Activated T-cell treated with anti-CD3 and anti-CD28 coated beads, Interleukin-2, amount 50 U/mL, for 4 hours (primary cell): ENCODE results near the gene CCDC178. TPM values are rescaled to one million over a fixed set of nuclear protein-coding genes. Genes with fewer than 3 reads are reported as not detected.

Source experiments
- ATAC-seq, 2 donors: fragments of 200-7000 bp; cut with Tn5 transposase; one replicate each; pipeline ENCODE4 v1.10.0; 2021
- DNase-seq: peaks from one replicate; pipeline ENCODE4 v3.0.0-alpha.2; 2020
- H3K27me3 Mint-ChIP-seq: one replicate; pipeline ENCODE4 v1.8.0; 2021; ENCODE audit warnings: low read depth, mixed read lengths
- H3K36me3 Mint-ChIP-seq: one replicate; pipeline ENCODE4 v1.8.0; 2022; ENCODE audit warnings: mixed read lengths; ENCODE audit not compliant: insufficient read depth
- H3K4me1 Mint-ChIP-seq: one replicate; pipeline ENCODE4 v1.8.0; 2021; ENCODE audit warnings: low read depth, mixed read lengths
- H3K4me3 Mint-ChIP-seq: one replicate; pipeline ENCODE4 v1.8.0; 2021; ENCODE audit warnings: mild to moderate bottlenecking, moderate library complexity, mixed read lengths
- H3K9me3 Mint-ChIP-seq: one replicate; pipeline ENCODE4 v1.8.0; 2021; ENCODE audit warnings: mixed read lengths
- total RNA-seq, 3 donors: library from RNA; stranded (reverse); gene quantifications; one replicate each; pipeline ENCODE4 v1.2.1, GENCODE V29; 2021

Gene CCDC178
- total RNA-seq, 3 donors from 2014 or later = not detected

DNA sequence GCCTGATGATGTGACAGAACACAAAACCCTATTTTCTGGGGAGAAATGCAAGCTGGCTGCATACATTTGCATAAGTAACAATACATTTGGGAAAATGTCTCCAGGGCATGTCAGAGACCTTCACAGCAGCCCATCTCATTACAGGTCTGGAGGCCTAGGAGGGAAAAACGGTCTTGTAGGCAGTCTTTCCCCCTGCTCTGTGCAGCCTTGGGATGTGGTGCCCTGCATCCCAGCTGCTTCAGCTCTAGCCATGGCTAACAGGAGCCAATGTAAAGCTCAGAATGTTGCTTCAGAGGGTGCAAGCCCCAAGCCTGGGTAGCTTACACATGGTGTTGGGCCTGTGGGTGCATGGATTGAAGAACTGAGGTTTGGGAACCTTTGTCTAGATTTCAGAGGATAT, 133.0 kb downstream of the CCDC178 start:
- Mint-ChIP-seq H3K36me3 (no peaks in the 10 kb centered on the region), H3K4me3 (no peak overlapping the region), H3K4me1 (no peaks in the 10 kb centered on the region), H3K9me3 (peaks cover 5% of the 10 kb centered on the region), H3K27me3 (no peaks in the 10 kb centered on the region)
- no peak for DNase-seq
- ATAC-seq = no peak

DNA sequence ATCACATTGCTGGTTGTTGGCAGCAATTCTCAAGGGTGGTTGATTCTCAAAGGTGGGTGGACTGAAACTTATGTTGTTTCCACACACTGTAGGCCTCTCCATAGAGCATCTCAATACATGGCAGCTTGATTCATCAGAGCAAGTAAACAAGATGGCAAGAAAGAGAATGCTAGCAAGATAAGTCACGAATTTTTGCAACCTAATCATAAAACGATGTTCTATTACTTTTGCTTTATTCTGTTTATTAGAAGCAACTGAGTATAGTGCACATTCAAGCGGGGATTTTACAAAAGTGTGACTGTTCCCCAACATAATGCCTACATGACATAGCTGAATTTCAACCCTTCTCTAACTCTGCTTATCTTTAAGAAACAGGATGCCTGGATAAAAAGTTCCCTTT, 136.2 kb downstream of the CCDC178 start:
- Mint-ChIP-seq H3K4me1 (no peaks in the 10 kb centered on the region), H3K27me3 (no peaks in the 10 kb centered on the region), H3K4me3 (no peak overlapping the region), H3K9me3 (peaks cover 22% of the 10 kb centered on the region), H3K36me3 (no peaks in the 10 kb centered on the region)
- DNase-seq = no peak
- no peak for ATAC-seq

DNA sequence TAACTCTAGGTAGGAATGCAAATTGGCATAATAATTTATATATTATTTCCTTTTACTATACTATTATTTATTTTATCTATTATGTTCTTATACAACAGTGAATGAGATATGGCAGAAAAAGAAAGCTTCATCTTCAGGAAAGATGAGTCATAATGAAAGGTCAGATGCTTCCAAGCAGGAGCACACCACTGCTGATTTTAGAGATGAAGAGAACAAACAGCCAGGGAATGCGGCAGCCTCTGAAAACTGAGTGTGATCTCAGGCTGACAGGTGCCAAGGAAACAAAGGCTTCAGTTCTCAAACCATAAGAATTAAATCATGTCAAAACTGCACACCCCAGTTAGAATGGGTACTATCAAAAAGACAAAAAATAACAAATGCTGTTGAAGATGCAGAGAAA, 149.0 kb downstream of the CCDC178 start:
- Mint-ChIP-seq H3K4me1 (no peaks in the 10 kb centered on the region), H3K9me3 (peaks cover 8% of the 10 kb centered on the region), H3K4me3 (no peak overlapping the region), H3K36me3 (no peaks in the 10 kb centered on the region), H3K27me3 (no peaks in the 10 kb centered on the region)
- ATAC-seq = no peak
- DNase-seq = no peak

DNA sequence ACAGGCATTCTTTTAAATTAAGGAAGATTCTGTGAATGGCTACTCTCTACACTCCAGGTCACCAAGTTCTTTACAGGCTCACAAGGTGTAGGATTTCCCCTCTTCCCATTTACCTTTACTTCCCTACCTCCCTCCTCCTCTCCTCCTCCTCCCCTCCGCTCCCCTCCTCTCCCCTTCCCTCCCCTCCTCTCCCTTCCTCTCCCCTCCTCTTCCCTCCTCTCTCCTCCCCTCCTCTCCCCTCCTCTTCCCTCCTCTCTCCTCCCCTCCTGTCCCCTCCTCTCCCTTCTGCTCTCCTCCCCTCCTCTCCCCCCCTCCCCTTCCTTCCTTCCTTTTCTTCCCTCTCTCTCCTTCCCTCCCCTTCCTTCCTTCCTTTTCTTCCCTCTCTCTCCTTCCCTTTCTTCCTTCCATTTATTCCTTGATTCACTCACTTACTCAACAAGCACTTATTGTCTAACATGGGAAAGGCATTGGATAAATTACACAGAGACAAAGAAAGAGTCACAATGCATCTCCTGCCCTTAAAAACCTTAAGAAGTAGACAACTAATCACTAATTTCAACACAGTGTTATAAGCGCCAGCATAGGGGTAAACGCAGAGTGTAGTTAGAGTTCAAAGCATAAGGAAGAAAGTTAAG, 152.3 kb downstream of the CCDC178 start:
- DNase-seq (no peak), ATAC-seq (no peak)
- H3K4me3 Mint-ChIP-seq = no peak overlapping the region
- H3K36me3 Mint-ChIP-seq = no peaks in the 10 kb centered on the region
- H3K9me3 Mint-ChIP-seq = peaks cover 8% of the 10 kb centered on the region
- H3K27me3 Mint-ChIP-seq = no peaks in the 10 kb centered on the region
- H3K4me1 Mint-ChIP-seq = no peaks in the 10 kb centered on the region

DNA sequence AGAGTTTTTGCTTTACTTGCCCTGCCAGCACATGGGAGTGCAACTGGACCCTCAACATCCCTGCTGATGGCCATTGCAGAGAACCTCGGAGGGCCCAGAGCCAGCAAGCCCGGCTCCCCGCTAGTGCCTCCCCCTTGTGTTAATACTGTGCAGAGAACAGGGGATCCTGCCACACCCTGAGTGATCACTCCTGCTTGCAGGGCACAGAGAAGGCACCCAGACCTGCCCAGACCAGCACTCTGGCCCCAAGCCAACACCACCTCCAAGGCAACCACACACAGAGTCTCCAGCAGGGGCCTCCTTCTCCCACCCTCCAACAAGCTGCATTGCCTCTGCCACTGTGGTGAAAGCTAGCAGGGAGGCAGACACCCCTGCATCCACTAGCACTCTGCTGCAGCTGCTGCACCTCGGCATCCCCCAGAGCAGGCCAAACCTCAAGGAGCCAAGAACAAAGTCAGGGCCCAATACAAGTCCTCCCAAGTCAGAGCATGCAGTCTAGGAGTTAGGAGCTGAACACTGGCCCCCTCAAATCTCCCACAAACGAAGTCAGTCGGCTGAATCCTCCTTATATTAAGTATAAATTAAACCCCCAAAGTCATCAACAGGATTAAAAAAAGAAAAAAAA, 157.7 kb downstream of the CCDC178 start:
- ATAC-seq (no peak), DNase-seq (no peak)
- Mint-ChIP-seq H3K9me3 (no peaks in the 10 kb centered on the region), H3K4me1 (no peaks in the 10 kb centered on the region), H3K27me3 (no peaks in the 10 kb centered on the region), H3K4me3 (no peak overlapping the region), H3K36me3 (no peaks in the 10 kb centered on the region)

DNA sequence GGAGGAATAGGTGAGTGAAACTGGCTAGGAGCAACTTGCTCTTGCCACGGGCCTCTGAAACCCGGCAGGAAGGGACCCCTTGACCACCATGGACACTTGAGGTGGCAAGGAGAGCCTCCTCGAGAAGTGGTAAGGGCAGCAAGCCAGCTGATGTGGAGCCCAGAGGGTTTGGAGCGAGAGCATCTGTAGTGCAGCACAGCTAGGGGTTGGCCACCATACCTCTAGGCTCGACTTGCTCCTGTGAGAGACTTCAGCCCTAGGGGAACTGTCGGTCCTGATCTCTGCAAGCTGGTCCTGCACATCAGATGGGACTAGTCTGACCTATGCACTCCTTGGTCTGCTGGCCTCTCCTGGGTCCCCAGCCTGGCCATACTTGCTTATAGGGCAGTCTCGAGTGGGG, 158.4 kb downstream of the CCDC178 start:
- no peaks in the 10 kb centered on the region for H3K4me1 Mint-ChIP-seq
- ATAC-seq (no peak), DNase-seq (no peak)
- H3K27me3 Mint-ChIP-seq = no peaks in the 10 kb centered on the region
- no peaks in the 10 kb centered on the region for H3K36me3 Mint-ChIP-seq
- H3K9me3 Mint-ChIP-seq = no peaks in the 10 kb centered on the region
- no peak overlapping the region for H3K4me3 Mint-ChIP-seq

DNA sequence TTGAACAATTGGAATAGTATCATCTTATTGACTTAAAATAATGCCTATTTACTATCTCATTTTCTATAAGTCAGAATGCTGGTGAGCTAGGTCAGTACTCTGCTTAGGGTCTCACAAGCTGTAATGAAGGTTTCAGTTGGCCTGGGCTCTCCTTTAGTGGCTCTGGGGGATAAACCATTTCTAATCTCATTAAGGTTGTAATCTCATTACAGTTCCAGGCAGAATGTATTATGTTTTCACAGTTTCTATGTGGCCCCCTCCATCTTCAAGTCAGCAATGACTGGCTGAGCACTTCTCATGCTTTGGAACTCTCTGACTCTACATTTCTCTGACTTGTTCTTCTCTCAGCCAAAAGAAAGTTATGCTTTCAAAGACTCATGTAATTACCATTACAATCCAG, 163.1 kb downstream of the CCDC178 start:
- H3K9me3 Mint-ChIP-seq = peaks cover 4% of the 10 kb centered on the region
- H3K27me3 Mint-ChIP-seq = no peaks in the 10 kb centered on the region
- no peaks in the 10 kb centered on the region for H3K4me1 Mint-ChIP-seq
- no peaks in the 10 kb centered on the region for H3K36me3 Mint-ChIP-seq
- no peak overlapping the region for H3K4me3 Mint-ChIP-seq
- ATAC-seq = no peak
- no peak for DNase-seq

DNA sequence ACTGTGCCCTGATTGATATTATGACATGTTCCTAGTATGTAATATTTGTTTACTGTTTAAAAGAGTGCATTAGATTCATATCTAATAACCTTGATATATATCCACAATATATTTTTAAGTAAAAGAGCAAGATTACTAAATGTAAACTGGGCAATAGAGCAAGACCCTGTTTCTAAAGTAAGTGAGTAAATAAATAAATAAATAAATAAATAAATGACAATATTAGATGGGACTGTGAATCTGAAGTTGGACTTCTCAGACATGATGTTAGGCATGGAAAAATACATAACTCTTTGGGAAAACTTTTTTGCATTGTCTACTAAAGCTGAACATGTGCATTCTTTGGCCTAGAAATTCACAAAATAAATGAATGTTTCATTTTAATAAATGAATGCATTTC, 164.7 kb downstream of the CCDC178 start:
- DNase-seq (no peak), ATAC-seq (no peak)
- peaks cover 9% of the 10 kb centered on the region for H3K9me3 Mint-ChIP-seq
- no peaks in the 10 kb centered on the region for H3K4me1 Mint-ChIP-seq
- no peaks in the 10 kb centered on the region for H3K36me3 Mint-ChIP-seq
- H3K4me3 Mint-ChIP-seq = no peak overlapping the region
- no peaks in the 10 kb centered on the region for H3K27me3 Mint-ChIP-seq

DNA sequence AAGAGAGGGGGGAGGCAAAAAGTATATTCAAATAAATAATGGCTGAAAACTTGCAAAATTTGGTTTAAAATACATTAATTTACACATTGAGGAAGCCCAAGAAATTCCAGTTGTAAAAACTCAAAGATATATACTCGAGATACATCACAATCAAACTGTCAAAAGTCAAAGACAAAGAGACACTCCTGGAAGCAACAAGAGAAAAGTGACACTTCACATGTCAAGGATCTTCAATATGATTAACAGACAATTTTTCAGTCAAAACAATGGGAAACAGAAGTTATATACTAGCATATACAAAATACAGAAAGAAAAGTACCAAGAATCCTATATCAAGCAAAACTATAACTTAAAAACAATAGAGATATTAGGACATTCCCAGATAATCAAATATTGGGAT, 170.2 kb downstream of the CCDC178 start:
- Mint-ChIP-seq H3K9me3 (peaks cover 5% of the 10 kb centered on the region), H3K36me3 (no peaks in the 10 kb centered on the region), H3K4me3 (no peak overlapping the region), H3K4me1 (no peaks in the 10 kb centered on the region), H3K27me3 (no peaks in the 10 kb centered on the region)
- ATAC-seq (no peak), DNase-seq (no peak)

DNA sequence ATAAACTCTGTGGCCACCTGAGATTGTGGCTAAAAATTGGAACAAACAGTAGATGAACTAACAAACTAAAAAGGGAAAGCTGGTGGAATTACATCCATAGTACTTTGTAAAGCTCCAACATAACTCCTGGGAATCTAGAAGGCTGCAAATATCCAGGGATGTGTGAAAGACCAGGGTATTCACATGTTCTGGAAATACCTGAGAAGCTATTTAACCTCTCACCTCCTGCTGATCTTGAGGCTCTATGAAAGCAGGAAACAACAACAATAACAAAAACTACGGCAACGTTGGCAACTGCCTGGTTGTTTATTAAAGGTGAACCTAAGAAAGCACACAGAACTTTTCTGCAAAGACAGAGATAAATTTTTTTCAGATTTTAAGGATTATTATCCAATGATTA, 171.3 kb downstream of the CCDC178 start:
- H3K27me3 Mint-ChIP-seq = no peaks in the 10 kb centered on the region
- H3K4me3 Mint-ChIP-seq = no peak overlapping the region
- no peak for DNase-seq
- no peaks in the 10 kb centered on the region for H3K36me3 Mint-ChIP-seq
- no peak for ATAC-seq
- peaks cover 5% of the 10 kb centered on the region for H3K9me3 Mint-ChIP-seq
- no peaks in the 10 kb centered on the region for H3K4me1 Mint-ChIP-seq

DNA sequence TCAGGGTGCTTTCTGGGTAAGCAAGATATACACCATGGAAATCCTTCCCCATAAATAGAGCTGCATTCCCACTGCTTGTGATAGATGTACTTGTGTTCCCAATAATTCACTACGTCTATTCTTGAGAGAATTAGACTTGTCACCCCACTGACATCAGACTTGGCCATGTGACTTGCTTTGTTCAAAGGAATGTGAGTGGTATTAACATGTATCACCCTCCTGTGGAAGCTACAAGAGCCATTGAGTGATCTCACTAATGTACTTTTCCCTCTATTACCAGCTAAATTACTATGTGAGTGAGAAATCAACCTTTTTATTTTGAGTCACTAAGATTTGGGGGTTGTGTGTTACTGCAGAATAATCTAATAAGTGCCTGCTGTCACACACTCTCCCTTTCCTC, 176.0 kb downstream of the CCDC178 start:
- Mint-ChIP-seq H3K9me3 (no peaks in the 10 kb centered on the region), H3K4me3 (no peak overlapping the region), H3K27me3 (no peaks in the 10 kb centered on the region), H3K36me3 (no peaks in the 10 kb centered on the region), H3K4me1 (no peaks in the 10 kb centered on the region)
- DNase-seq (no peak), ATAC-seq (no peak)

DNA sequence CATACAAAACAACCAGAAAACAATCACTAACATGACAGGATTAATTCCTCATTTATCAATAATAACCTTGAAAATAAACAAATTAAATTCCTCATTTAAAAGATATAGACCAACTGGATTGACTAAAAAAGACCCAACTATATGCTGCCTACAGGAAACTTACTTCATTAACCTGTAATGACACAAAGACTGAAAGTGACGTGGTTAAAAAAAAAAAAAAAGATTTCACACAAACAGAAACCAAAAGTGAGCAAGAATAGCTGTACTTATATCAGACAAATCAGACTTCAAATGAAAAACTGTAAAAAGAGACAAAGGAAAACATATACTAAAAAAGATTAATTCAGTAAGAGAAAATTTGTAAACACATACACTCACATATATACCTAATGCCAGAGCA, 201.2 kb downstream of the CCDC178 start:
- Mint-ChIP-seq H3K36me3 (no peaks in the 10 kb centered on the region), H3K4me3 (no peak overlapping the region), H3K27me3 (no peaks in the 10 kb centered on the region), H3K9me3 (peaks cover 13% of the 10 kb centered on the region), H3K4me1 (no peaks in the 10 kb centered on the region)
- DNase-seq = no peak
- ATAC-seq = no peak

DNA sequence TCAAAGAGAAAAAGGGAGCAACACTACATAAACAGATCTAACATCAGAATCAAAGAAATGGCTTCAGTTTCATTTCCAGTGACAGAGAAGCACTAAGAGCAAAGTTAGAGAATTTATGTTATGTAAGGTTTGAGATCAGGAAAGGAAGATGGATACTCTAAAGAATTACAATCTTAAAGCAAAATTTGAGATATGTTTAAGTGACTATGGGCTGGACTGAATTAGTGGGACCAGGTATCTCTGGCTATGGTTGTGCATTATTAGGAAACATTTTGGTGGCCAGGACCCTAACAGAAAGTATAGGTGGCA, 208.2 kb downstream of the CCDC178 start:
- no peak for ATAC-seq
- no peaks in the 10 kb centered on the region for H3K36me3 Mint-ChIP-seq
- H3K9me3 Mint-ChIP-seq = no peaks in the 10 kb centered on the region
- no peak overlapping the region for H3K4me3 Mint-ChIP-seq
- H3K4me1 Mint-ChIP-seq = peaks cover 2% of the 10 kb centered on the region
- no peaks in the 10 kb centered on the region for H3K27me3 Mint-ChIP-seq
- DNase-seq = no peak

DNA sequence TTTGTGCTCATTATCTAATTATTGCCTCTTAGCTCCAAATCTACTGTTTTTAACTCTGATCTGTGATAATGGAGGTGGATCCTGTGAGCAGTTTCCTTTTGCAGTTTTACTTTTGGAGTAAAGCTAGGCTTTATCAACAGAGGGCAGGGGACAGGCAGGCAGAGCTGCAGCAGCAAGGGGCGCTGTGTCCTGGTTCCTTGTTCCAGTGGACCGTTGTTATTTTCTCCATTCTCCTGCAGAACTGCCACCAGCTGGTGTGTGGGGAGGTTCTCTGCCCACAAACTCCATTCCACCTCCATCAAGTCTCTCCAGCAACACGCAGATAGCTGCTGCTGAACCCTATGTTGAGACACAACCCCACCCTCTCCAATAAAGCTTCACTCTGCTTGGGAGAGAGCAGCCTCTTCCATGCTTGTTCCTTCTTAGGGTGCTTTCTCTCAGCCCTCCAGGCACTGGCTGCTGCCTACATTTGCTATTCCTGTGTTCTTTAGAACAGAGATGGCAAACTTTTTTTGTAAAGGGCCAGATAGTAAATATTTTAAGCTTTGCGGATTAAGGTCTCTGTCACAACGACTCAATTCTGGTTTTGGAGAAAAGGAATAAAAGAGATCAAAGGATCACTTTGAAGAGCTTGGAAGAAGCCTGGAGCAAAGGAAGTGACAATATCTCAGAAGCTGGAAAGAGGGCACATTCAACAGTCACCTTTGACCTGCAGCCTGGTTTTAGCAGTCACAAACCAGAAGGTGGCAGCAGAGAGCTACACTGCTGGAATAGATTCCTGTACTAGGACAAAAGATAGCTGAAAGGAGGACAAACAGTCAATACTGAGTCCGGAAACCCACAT, 208.8 kb downstream of the CCDC178 start:
- no peaks in the 10 kb centered on the region for H3K27me3 Mint-ChIP-seq
- DNase-seq (no peak), ATAC-seq (no peak)
- H3K4me3 Mint-ChIP-seq = no peak overlapping the region
- no peaks in the 10 kb centered on the region for H3K9me3 Mint-ChIP-seq
- H3K36me3 Mint-ChIP-seq = no peaks in the 10 kb centered on the region
- peaks cover 2% of the 10 kb centered on the region for H3K4me1 Mint-ChIP-seq

DNA sequence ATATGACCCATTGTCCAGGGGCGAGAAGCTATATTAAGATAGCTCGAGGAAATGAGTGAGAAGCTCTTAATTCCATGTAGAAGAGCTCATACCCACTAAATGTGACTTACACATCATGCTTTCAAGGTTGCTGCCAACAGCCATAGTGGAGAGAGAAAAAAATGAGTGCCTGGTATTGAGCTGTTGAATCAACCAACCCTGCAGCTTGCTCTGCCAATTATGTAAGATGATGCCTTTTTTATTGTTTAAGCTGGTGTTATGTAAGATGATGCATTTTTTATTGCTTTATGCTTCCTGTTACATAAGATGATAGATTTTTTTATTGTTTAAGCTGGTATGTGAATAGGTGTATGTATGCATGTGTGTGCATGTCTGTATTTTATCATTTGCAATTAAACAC, 228.2 kb downstream of the CCDC178 start:
- Mint-ChIP-seq H3K36me3 (no peaks in the 10 kb centered on the region), H3K4me3 (no peak overlapping the region)

More for the DNA sequence above, 228.2 kb downstream of the CCDC178 start:
- peaks cover 4% of the 10 kb centered on the region for H3K9me3 Mint-ChIP-seq
- no peaks in the 10 kb centered on the region for H3K4me1 Mint-ChIP-seq
- ATAC-seq (no peak), DNase-seq (no peak)
- H3K27me3 Mint-ChIP-seq = no peaks in the 10 kb centered on the region
